ENCODE measurements around the gene ACTRT2.

The ACTRT2 gene

DNA sequence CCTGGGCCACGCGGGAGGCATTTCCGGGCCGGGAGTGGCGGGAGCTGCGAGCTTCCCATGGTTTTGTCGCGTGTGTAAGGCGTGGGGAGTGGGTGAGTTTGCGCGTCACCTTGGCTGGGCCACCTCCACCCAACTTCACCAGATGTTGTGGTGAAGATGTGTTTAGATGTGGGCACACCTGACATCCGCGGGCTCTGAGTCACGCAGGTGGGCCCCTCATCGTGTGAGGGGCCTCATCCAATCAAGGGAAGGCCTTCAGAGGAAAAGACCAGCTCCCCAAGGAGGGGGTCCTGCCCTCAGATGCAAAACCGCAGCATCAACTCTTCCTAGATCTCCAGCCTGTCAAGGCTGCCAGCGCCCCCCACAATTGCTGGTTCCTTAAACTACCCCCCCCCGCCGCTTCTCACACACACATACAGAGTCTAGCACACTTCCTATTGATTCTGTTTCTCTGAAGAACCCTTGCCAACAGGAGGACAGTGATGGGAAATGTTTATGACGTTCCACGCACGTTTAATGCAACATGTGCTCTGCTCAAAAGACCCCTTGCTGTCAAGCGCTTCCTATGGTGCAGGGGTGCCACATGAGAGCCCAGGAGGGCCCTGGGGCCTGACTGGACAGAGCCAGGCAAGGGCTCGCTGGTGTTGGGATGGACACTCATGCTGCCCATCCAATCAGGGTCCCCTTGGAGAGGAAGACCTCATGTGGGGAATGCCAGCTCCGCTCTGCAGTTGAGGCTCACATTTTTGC, 11.9 kb downstream of the ACTRT2 start:
- Histone ChIP-seq H3K36me3 (ENCODE audit: low read depth) (no peaks in the 10 kb centered on the region), H3K9me3 (ENCODE audit: severe bottlenecking) (no peaks in the 10 kb centered on the region), H3K4me1 (ENCODE audit: insufficient read depth, poor library complexity, severe bottlenecking) (no peaks in the 10 kb centered on the region), H3K27me3 (ENCODE audit: insufficient read depth, poor library complexity, severe bottlenecking) (peaks cover 4% of the 10 kb centered on the region), H3K4me3 (ENCODE audit: severe bottlenecking) (no peak overlapping the region), H3K27ac (ENCODE audit: poor library complexity, severe bottlenecking) (no peak overlapping the region)
- TF ChIP-seq, protein P1, sequence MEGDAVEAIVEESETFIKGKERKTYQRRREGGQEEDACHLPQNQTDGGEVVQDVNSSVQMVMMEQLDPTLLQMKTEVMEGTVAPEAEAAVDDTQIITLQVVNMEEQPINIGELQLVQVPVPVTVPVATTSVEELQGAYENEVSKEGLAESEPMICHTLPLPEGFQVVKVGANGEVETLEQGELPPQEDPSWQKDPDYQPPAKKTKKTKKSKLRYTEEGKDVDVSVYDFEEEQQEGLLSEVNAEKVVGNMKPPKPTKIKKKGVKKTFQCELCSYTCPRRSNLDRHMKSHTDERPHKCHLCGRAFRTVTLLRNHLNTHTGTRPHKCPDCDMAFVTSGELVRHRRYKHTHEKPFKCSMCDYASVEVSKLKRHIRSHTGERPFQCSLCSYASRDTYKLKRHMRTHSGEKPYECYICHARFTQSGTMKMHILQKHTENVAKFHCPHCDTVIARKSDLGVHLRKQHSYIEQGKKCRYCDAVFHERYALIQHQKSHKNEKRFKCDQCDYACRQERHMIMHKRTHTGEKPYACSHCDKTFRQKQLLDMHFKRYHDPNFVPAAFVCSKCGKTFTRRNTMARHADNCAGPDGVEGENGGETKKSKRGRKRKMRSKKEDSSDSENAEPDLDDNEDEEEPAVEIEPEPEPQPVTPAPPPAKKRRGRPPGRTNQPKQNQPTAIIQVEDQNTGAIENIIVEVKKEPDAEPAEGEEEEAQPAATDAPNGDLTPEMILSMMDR (IDR thresholded peaks at IDR 0.05; ENCODE audit: poor library complexity, severe bottlenecking) = no peak
- DNase-seq (ENCODE audit: low spot score) (no peak), ATAC-seq (ENCODE audit: low read depth) (no peak)

GRCh38 chr1:3033790-3034090, 12.5 kb downstream of the ACTRT2 start:
- DNase-seq (ENCODE audit: low spot score) (no peak), ATAC-seq (ENCODE audit: low read depth) (no peak)
- Histone ChIP-seq H3K4me3 (ENCODE audit: severe bottlenecking) (no peak overlapping the region), H3K36me3 (ENCODE audit: low read depth) (no peaks in the 10 kb centered on the region), H3K4me1 (ENCODE audit: insufficient read depth, poor library complexity, severe bottlenecking) (no peaks in the 10 kb centered on the region), H3K27ac (ENCODE audit: poor library complexity, severe bottlenecking) (no peak overlapping the region), H3K27me3 (ENCODE audit: insufficient read depth, poor library complexity, severe bottlenecking) (peaks cover 4% of the 10 kb centered on the region), H3K9me3 (ENCODE audit: severe bottlenecking) (no peaks in the 10 kb centered on the region)
- TF ChIP-seq, protein P1 (IDR thresholded peaks at IDR 0.05; ENCODE audit: poor library complexity, severe bottlenecking) = no peak

GRCh38 chr1:3034162-3034561, 12.9 kb downstream of the ACTRT2 start:
- H3K4me3 ChIP-seq (ENCODE audit: severe bottlenecking) = no peak overlapping the region
- H3K27me3 ChIP-seq (ENCODE audit: insufficient read depth, poor library complexity, severe bottlenecking) = peaks cover 4% of the 10 kb centered on the region
- TF ChIP-seq, protein P1 (IDR thresholded peaks at IDR 0.05; ENCODE audit: poor library complexity, severe bottlenecking) = no peak
- DNase-seq (ENCODE audit: low spot score) = no peak
- no peak for ATAC-seq (ENCODE audit: low read depth)
- H3K36me3 ChIP-seq (ENCODE audit: low read depth) = no peaks in the 10 kb centered on the region
- H3K9me3 ChIP-seq (ENCODE audit: severe bottlenecking) = no peaks in the 10 kb centered on the region
- H3K27ac ChIP-seq (ENCODE audit: poor library complexity, severe bottlenecking) = no peak overlapping the region
- no peaks in the 10 kb centered on the region for H3K4me1 ChIP-seq (ENCODE audit: insufficient read depth, poor library complexity, severe bottlenecking)

DNA sequence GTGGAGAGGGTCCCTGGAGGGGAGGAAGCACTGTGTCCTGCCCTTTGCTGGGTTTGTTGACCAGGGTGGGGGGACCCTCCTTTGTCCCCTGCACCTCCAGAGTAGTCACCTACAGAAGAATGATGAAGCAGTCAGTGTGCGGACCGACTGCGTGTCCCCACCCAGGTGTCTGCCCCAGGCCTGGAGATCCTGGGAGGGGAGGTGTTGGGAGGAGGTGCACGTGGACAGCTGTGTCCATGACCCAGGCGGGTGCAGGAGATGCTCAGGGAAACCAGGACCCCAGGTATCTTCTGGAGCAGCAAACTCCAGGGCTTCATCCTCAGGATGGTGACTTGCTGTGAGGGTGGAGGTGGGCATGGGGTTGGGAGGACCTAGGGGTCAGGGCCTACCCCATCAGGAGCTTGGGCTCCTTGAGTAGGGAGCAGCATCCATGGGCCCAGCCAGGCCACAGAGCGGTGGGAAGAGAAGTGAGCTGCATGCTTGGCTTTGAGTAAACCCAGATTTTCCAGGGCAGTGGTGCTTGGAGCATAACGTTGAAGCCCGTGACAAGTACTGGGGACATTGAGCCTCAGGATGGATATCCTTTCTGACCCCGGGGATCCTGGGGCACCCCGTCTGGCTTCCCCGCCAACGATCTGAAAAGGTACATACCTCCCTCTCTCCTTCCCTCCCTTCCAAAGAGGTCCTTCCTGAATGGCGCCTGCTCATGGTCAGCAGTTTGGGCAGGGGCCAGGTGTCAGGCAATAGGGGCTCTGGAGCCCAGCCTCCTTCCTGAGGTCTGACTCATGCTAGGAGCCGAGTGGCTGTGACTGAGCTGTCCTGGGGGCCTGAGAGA, 13.7 kb downstream of the ACTRT2 start:
- TF ChIP-seq, protein P1 (IDR thresholded peaks at IDR 0.05; ENCODE audit: poor library complexity, severe bottlenecking) = no peak
- H3K27me3 ChIP-seq (ENCODE audit: insufficient read depth, poor library complexity, severe bottlenecking) = peaks cover 4% of the 10 kb centered on the region

More for the DNA sequence above, 13.7 kb downstream of the ACTRT2 start:
- no peaks in the 10 kb centered on the region for H3K36me3 ChIP-seq (ENCODE audit: low read depth)
- H3K4me1 ChIP-seq (ENCODE audit: insufficient read depth, poor library complexity, severe bottlenecking) = no peaks in the 10 kb centered on the region
- DNase-seq (ENCODE audit: low spot score) (no peak), ATAC-seq (ENCODE audit: low read depth) (no peak)
- H3K27ac ChIP-seq (ENCODE audit: poor library complexity, severe bottlenecking) = no peak overlapping the region
- no peak overlapping the region for H3K4me3 ChIP-seq (ENCODE audit: severe bottlenecking)
- H3K9me3 ChIP-seq (ENCODE audit: severe bottlenecking) = no peaks in the 10 kb centered on the region
